ENCODE data around the gene RPL36AL. TPM values are rescaled to one million over a fixed set of nuclear protein-coding genes. Genes with fewer than 3 reads are reported as not detected.

RPL36AL gene
- polyA plus RNA-seq, 1 donor (not counting 4 experiments of a cell fraction or from before 2014, with no cell fraction given): 327 TPM

DNA sequence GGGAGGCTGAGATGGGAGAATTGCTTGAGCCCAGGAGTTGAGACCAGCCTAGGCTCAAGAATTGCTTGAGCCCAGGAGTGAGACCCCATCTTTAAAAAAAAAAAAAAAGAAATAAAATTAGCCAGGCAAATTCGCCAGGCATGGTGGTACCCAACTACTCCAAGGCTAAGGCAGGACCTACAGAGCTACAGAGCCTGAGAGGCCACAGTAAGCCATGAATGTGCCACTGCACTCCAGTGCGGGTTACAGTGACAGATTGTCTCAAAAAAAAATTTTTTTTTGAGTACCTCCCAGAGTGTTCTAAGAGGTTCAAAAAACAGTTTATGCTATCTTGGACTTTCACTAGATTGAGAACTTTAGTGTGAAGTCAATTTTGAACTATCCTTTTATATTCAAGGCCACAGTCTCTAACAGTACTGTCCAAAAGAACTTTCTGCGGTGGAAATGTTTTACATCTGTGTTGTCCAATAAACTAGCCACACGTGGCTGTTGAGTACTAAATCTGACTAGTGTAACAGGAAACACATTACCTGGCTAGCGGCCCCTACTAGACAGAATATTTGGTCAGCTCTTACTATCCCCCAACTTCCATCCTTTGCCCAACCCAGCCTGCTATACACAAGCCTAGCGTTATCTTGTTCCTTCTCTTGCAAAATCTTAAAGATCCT lies 2.4 kb downstream of the RPL36AL start:
- peaks cover 2 to 9% of the 10 kb centered on the region in 2 experiments for H3K36me3 ChIP-seq (ENCODE audit: control insufficient read depth in 2 of 2, extremely low read depth in 1 of 2, insufficient read depth in 2 of 2, low read length in 2 of 2)
- dilution Hi-C loops (cut with MboI; ENCODE audit: extremely low pct_ligation_motif_present, low sequenced_read_pairs): no loop called here
- peak overlapping the region; percentile 14 for H3K4me2 ChIP-seq (ENCODE audit: control insufficient read depth, extremely low read depth, insufficient read depth, low read depth, low read length)
- peaks cover 52% of the 10 kb centered on the region for H3K79me2 ChIP-seq (ENCODE audit: control insufficient read depth, insufficient read depth, low read length)
- H3K27ac ChIP-seq (ENCODE audit: control insufficient read depth, insufficient read depth, low read length): peak overlapping the region; percentile 22
- peaks cover 34% of the 10 kb centered on the region for H3K4me1 ChIP-seq (ENCODE audit: control insufficient read depth, extremely low read depth, insufficient read depth, low read length)
- no peak overlapping the region for H3K9ac ChIP-seq (ENCODE audit: control insufficient read depth, extremely low read depth, insufficient read depth, low read length)
- peaks cover 7% of the 10 kb centered on the region for H4K20me1 ChIP-seq (ENCODE audit: control insufficient read depth, extremely low read depth, insufficient read depth, low read length)
- no peak for FAIRE-seq
- H3K4me3 ChIP-seq (ENCODE audit: control insufficient read depth in 2 of 3, extremely low read depth in 1 of 3, insufficient read depth in 2 of 3, low read depth in 1 of 3, low read length in 3 of 3): no peak overlapping the region
- H3K9me1 ChIP-seq (ENCODE audit: control insufficient read depth, extremely low read depth, insufficient read depth, low read length): no peaks in the 10 kb centered on the region
- no peaks in the 10 kb centered on the region for H3K9me3 ChIP-seq (ENCODE audit: control insufficient read depth, low read depth, low read length)
- no peak for DNase-seq (ENCODE audit: low read depth, low spot score)
- no peak for TF ChIP-seq EZH2 (IDR thresholded peaks at IDR 0.05; ENCODE audit: low read length)
- TF ChIP-seq, protein P1, sequence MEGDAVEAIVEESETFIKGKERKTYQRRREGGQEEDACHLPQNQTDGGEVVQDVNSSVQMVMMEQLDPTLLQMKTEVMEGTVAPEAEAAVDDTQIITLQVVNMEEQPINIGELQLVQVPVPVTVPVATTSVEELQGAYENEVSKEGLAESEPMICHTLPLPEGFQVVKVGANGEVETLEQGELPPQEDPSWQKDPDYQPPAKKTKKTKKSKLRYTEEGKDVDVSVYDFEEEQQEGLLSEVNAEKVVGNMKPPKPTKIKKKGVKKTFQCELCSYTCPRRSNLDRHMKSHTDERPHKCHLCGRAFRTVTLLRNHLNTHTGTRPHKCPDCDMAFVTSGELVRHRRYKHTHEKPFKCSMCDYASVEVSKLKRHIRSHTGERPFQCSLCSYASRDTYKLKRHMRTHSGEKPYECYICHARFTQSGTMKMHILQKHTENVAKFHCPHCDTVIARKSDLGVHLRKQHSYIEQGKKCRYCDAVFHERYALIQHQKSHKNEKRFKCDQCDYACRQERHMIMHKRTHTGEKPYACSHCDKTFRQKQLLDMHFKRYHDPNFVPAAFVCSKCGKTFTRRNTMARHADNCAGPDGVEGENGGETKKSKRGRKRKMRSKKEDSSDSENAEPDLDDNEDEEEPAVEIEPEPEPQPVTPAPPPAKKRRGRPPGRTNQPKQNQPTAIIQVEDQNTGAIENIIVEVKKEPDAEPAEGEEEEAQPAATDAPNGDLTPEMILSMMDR (optimal IDR thresholded peaks at IDR 0.05 in 1 of 3, IDR thresholded peaks at IDR 0.05 in 1 of 3, conservative IDR thresholded peaks at IDR 0.05 in 1 of 3; ENCODE audit: extremely low read depth in 1 of 3, insufficient read depth in 2 of 3, low read length in 3 of 3): no peak
- no peak overlapping the region for H2AFZ ChIP-seq (ENCODE audit: control insufficient read depth, low read length)
- no peaks in the 10 kb centered on the region for H3K27me3 ChIP-seq (ENCODE audit: control insufficient read depth, extremely low read depth, insufficient read depth, low read length)

DNA sequence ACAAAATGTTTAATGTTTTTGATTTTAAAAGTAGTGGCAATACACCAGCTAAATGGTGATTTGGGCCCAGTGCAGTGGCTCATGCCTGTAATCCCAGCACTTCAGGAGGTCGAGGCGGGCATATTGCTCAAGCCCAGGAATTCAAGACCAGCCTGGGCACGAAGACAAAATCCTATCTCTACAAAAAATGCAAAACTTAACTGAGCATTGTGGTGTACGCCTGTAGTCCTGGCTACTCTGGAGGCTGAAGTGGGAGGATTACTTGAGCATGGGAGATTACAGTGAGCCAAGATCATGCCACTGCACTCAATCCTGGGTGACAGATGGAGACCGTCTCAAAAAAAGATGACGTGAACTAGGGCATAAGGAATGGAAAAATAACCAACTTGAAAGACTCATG lies 4.7 kb downstream of the RPL36AL start:
- Histone ChIP-seq H3K27me3 (ENCODE audit: control insufficient read depth, extremely low read depth, insufficient read depth, low read length) (no peaks in the 10 kb centered on the region), H2AFZ (ENCODE audit: control insufficient read depth, low read length) (no peak overlapping the region), H3K4me2 (ENCODE audit: control insufficient read depth, extremely low read depth, insufficient read depth, low read depth, low read length) (no peak overlapping the region), H3K79me2 (ENCODE audit: control insufficient read depth, insufficient read depth, low read length) (peaks cover 30% of the 10 kb centered on the region), H3K4me3 (ENCODE audit: control insufficient read depth in 2 of 3, extremely low read depth in 1 of 3, insufficient read depth in 2 of 3, low read depth in 1 of 3, low read length in 3 of 3) (no peak overlapping the region), H3K36me3 (ENCODE audit: control insufficient read depth in 2 of 2, extremely low read depth in 1 of 2, insufficient read depth in 2 of 2, low read length in 2 of 2) (peaks cover 2 to 6% of the 10 kb centered on the region in 2 experiments), H3K9me1 (ENCODE audit: control insufficient read depth, extremely low read depth, insufficient read depth, low read length) (no peaks in the 10 kb centered on the region), H4K20me1 (ENCODE audit: control insufficient read depth, extremely low read depth, insufficient read depth, low read length) (no peaks in the 10 kb centered on the region), H3K4me1 (ENCODE audit: control insufficient read depth, extremely low read depth, insufficient read depth, low read length) (peaks cover 21% of the 10 kb centered on the region), H3K9ac (ENCODE audit: control insufficient read depth, extremely low read depth, insufficient read depth, low read length) (no peak overlapping the region), H3K27ac (ENCODE audit: control insufficient read depth, insufficient read depth, low read length) (no peak overlapping the region), H3K9me3 (ENCODE audit: control insufficient read depth, low read depth, low read length) (no peaks in the 10 kb centered on the region)
- FAIRE-seq (no peak), DNase-seq (ENCODE audit: low read depth, low spot score) (no peak)
- dilution Hi-C loops (cut with MboI; ENCODE audit: extremely low pct_ligation_motif_present, low sequenced_read_pairs): no loop called here
- TF ChIP-seq, protein P1 (optimal IDR thresholded peaks at IDR 0.05 in 1 of 3, IDR thresholded peaks at IDR 0.05 in 1 of 3, conservative IDR thresholded peaks at IDR 0.05 in 1 of 3; ENCODE audit: extremely low read depth in 1 of 3, insufficient read depth in 2 of 3, low read length in 3 of 3): no peak
- TF ChIP-seq EZH2 (IDR thresholded peaks at IDR 0.05; ENCODE audit: low read length): no peak

Data from keratinocyte (primary cell).